Astrocyte of the cerebellum (primary cell): ENCODE measurements around the gene NRIP3.
"Not testable (repeated sequence)": the region's sequence is repeated elsewhere in the genome, so short reads cannot be mapped to it uniquely, and the experiment has no call there.

Source experiments
- DNase-seq: peaks from one replicate; pipeline ENCODE4 v3.0.0-alpha.2; 2011; ENCODE audit warnings: low read depth
- H3K4me3 ChIP-seq: 2 replicates; pipeline ENCODE4 v1.5.1; 2011; ENCODE audit warnings: mild to moderate bottlenecking, low read depth, low read length, moderate library complexity
- CTCF ChIP-seq: IDR thresholded peaks from 2 replicates; pipeline ENCODE4 v1.5.1; 2012; ENCODE audit warnings: low read length, low read depth, moderate library complexity, mild to moderate bottlenecking; ENCODE audit errors: missing control alignments
- in situ Hi-C: cut with HindIII; loops from 2 replicates; pipeline ENCODE4 v1.10.0; 2017; ENCODE audit warnings: low sequenced_read_pairs

Gene NRIP3

GRCh38 chr11:8997451-8997850 lies 6.3 kb downstream of the NRIP3 start:
- no peak for TF ChIP-seq CTCF
- no peak for DNase-seq
- in situ Hi-C loops, result no loop called here
- no peak overlapping the region for H3K4me3 ChIP-seq

GRCh38 chr11:8989453-8989852 lies 14.3 kb downstream of the NRIP3 start:
- no peak for TF ChIP-seq CTCF
- in situ Hi-C loops, result loop anchor here (5.0 kb wide), 1 partner anchor 102 kb away; no protein-coding TSS in a partner anchor
- H3K4me3 ChIP-seq, result no peak overlapping the region
- DNase-seq, result no peak

- DNase-seq, result no peak
- no peak overlapping the region for H3K4me3 ChIP-seq
- in situ Hi-C loops, result loop anchor here (5.0 kb wide), 1 partner anchor 101 kb away; no protein-coding TSS in a partner anchor
- no peak for TF ChIP-seq CTCF
Observed at GRCh38 chr11:8988329-8989234, 15.2 kb downstream of the NRIP3 start.

- in situ Hi-C loops, result loop anchor here (5.0 kb wide), 1 partner anchor 100 kb away; no protein-coding TSS in a partner anchor
- H3K4me3 ChIP-seq, result no peak overlapping the region
- TF ChIP-seq CTCF, result no peak
- DNase-seq, result no peak
Observed at GRCh38 chr11:8987446-8987845, 16.4 kb downstream of the NRIP3 start.

GRCh38 chr11:8986772-8987171 lies 17.0 kb downstream of the NRIP3 start:
- DNase-seq, H3K4me3 ChIP-seq: not testable (repeated sequence)
- in situ Hi-C loops, result loop anchor here (5.0 kb wide), 1 partner anchor 99 kb away; no protein-coding TSS in a partner anchor

GRCh38 chr11:8985462-8985861 lies 18.3 kb downstream of the NRIP3 start:
- TF ChIP-seq CTCF, result no peak
- no peak overlapping the region for H3K4me3 ChIP-seq
- in situ Hi-C loops, result loop anchor here (5.0 kb wide), 1 partner anchor 98 kb away; no protein-coding TSS in a partner anchor
- DNase-seq, result no peak

GRCh38 chr11:8983552-8983951 lies 20.2 kb downstream of the NRIP3 start:
- TF ChIP-seq CTCF, result no peak
- in situ Hi-C loops, result no loop called here
- DNase-seq, result no peak

More at GRCh38 chr11:8983552-8983951, 20.2 kb downstream of the NRIP3 start:
- H3K4me3 ChIP-seq, result no peak overlapping the region
